Vagina (tissue), 2 donors: Measurements from ENCODE around the gene DENND5B. TPM values are rescaled to one million over a fixed set of nuclear protein-coding genes. Genes with fewer than 3 reads are reported as not detected.

Experiments used
- DNase-seq, 2 donors: peaks; one replicate each; pipeline ENCODE4 v3.0.0-alpha.2; 2017; ENCODE audit errors: extremely low spot score in 2 of 2
- H3K27ac ChIP-seq: fragments of 200-600 bp; sonication (generic); one replicate; pipeline ENCODE4 v1.5.1; 2019
- H3K27me3 ChIP-seq: fragments of 200-600 bp; sonication (generic); one replicate; pipeline ENCODE4 v1.5.1; 2019
- H3K36me3 ChIP-seq, 2 donors: fragments of 200-600 bp; sonication (generic); one replicate each; pipeline ENCODE4 v1.5.1; 2017 to 2019
- H3K4me1 ChIP-seq: fragments of 200-600 bp; sonication (generic); one replicate; pipeline ENCODE4 v1.5.1; 2019
- H3K4me3 ChIP-seq, 2 donors: fragments of 200-600 bp; sonication (generic); 1 replicate in 1 of 2; 2 replicates in 1 of 2; pipeline ENCODE4 v1.5.1; 2016 to 2019
- H3K9me3 ChIP-seq: fragments of 200-600 bp; sonication (generic); one replicate; pipeline ENCODE4 v1.5.1; 2019
- CTCF ChIP-seq, 3 experiments: fragments of 450-650 bp in 2 of 3; fragments of 200-600 bp in 1 of 3; sonication (generic) in 1 of 3; IDR thresholded peaks; one replicate each; pipeline ENCODE4 v1.5.1; 2017 to 2019; ENCODE audit warnings: antibody characterized with exemption in 3 of 3, mild to moderate bottlenecking in 2 of 3, moderate library complexity in 2 of 3
- POLR2A ChIP-seq, 2 donors: fragments of 450-650 bp; IDR thresholded peaks; one replicate each; pipeline ENCODE4 v1.6.1; 2017; ENCODE audit warnings: antibody characterized with exemption in 2 of 2, mild to moderate bottlenecking in 2 of 2, moderate library complexity in 2 of 2
- POLR2AphosphoS5 ChIP-seq, 2 donors: sonication (generic); formaldehyde crosslinking; IDR thresholded peaks; one replicate each; pipeline ENCODE4 v1.9.0; 2017; ENCODE audit warnings: antibody characterized with exemption in 2 of 2, mild to moderate bottlenecking in 2 of 2, low read depth in 1 of 2; ENCODE audit not compliant: insufficient read depth in 1 of 2
- intact Hi-C: fragments of 100-400 bp; cut with DNase I; formaldehyde crosslinking; loops from one replicate; pipeline ENCODE4 v1.15.1; 2023
- total RNA-seq: library from RNA; depleted of rRNA; stranded (reverse); fragments of >200 nt; gene quantifications from one replicate; pipeline ENCODE4 v1.2.3, GENCODE V29; 2016

The DENND5B gene
- total RNA-seq, 1 donor from 2014 or later, result 25.3 TPM

DNA sequence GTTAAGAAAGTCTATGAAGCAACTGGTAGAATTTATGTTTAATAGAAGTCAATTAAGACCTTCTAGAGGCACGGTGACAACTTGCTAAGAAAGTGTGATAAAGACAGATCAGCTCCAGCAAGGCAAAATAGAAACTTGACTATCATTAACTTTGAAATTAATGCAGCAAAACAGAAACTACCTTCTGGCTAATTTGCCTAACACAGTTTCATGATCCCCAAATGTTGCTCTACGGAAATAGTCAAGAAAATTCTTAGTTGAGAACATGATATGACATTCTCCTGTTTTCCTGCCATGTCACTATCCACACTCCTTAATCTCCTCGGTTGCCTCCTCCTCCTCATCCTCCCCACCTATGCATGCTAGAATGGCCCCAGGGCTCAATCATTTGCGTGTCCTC, 4.2 kb downstream of the DENND5B start:
- DNase-seq, result no peak
- H3K9me3 ChIP-seq, result no peaks in the 10 kb centered on the region
- no peaks in the 10 kb centered on the region for H3K27me3 ChIP-seq
- H3K4me1 ChIP-seq, result peaks cover 16% of the 10 kb centered on the region
- intact Hi-C loops, result no loop called here
- H3K36me3 ChIP-seq, result no peaks in the 10 kb centered on the region
- H3K27ac ChIP-seq, result no peak overlapping the region
- H3K4me3 ChIP-seq, result no peak overlapping the region
- no peak for TF ChIP-seq CTCF (IDR thresholded peaks at IDR 0.05)
- no peak for TF ChIP-seq POLR2AphosphoS5 (IDR thresholded peaks at IDR 0.05; ENCODE audit: insufficient read depth in 1 of 2, low read depth in 1 of 2)
- TF ChIP-seq POLR2A (IDR thresholded peaks at IDR 0.05), result no peak

GRCh38 chr12:31585895-31586294, 5.0 kb downstream of the DENND5B start:
- no peak overlapping the region for H3K27ac ChIP-seq
- intact Hi-C loops, result no loop called here
- no peak for TF ChIP-seq POLR2A (IDR thresholded peaks at IDR 0.05)
- no peak for TF ChIP-seq POLR2AphosphoS5 (IDR thresholded peaks at IDR 0.05; ENCODE audit: insufficient read depth in 1 of 2, low read depth in 1 of 2)
- no peak for TF ChIP-seq CTCF (IDR thresholded peaks at IDR 0.05)
- H3K4me3 ChIP-seq, result no peak overlapping the region
- no peaks in the 10 kb centered on the region for H3K9me3 ChIP-seq
- H3K27me3 ChIP-seq, result no peaks in the 10 kb centered on the region
- peaks cover 16% of the 10 kb centered on the region for H3K4me1 ChIP-seq
- no peaks in the 10 kb centered on the region for H3K36me3 ChIP-seq
- DNase-seq, result no peak

DNA sequence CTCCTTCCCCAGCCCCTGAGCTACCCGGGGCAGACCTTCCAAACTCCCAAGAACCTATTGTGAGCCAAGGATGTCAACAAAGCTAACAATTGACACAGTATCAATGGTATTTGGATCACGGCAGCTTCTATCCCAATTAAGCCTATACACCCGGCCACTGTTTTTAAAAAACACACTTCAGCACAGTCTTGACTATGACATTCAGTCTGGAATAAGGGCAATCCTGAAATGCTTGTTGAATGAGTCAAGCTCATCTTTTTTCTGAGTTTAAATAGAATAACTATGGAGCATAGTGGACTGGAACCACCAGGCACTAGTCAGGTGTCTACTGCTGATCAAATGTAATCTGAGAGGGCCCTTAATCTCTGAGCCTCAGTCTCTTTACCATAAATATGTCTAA, 5.7 kb downstream of the DENND5B start:
- intact Hi-C loops, result no loop called here
- Histone ChIP-seq H3K36me3 (no peaks in the 10 kb centered on the region), H3K9me3 (no peaks in the 10 kb centered on the region), H3K4me3 (no peak overlapping the region), H3K27me3 (no peaks in the 10 kb centered on the region), H3K4me1 (peaks cover 16% of the 10 kb centered on the region), H3K27ac (no peak overlapping the region)
- TF ChIP-seq POLR2AphosphoS5 (IDR thresholded peaks at IDR 0.05; ENCODE audit: insufficient read depth in 1 of 2, low read depth in 1 of 2) (no peak), CTCF (IDR thresholded peaks at IDR 0.05) (no peak), POLR2A (IDR thresholded peaks at IDR 0.05) (no peak)
- DNase-seq, result no peak

DNA sequence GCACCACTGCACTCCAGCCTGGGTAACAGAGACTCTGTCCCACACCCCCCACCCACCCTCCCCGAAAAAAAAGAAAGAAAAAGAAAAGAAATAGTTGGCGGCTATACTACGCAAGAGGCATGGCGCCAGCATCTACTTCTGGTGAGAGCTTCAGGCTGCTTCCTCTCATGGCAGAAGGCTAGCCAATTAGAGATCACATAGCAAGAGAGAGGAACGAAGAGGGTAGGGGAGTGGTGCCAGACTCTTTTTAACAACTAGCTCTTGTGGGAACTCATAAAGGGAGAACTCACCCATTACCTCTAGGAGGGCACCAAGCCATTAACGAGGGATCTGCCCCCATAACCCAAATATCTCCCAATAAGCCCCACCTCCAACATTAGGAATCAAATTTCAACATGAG, 6.2 kb downstream of the DENND5B start:
- H3K27ac ChIP-seq, result no peak overlapping the region

DNA sequence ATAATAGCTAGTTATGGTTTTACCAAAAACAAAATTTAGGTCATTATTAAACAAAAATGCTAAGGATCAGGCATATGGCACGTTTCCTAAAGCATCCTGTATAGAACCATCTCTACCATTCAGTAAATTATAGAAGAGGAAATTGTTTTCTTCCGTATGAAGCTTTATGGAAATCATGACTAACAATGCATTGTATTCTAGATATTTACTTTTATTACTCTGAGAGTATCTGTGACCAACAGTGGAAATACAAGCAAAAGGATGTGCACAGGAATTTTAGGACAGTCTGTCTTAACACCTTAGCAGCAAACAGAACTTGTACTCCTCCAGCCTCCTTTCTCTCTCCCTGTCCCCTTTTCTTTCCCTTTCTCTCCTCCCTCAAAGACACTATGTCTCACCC, 7.1 kb downstream of the DENND5B start:
- Histone ChIP-seq H3K36me3 (no peaks in the 10 kb centered on the region), H3K4me1 (peaks cover 11% of the 10 kb centered on the region), H3K27me3 (no peaks in the 10 kb centered on the region), H3K27ac (no peak overlapping the region), H3K9me3 (no peaks in the 10 kb centered on the region), H3K4me3 (no peak overlapping the region)
- intact Hi-C loops, result no loop called here
- DNase-seq, result no peak
- no peak for TF ChIP-seq POLR2AphosphoS5 (IDR thresholded peaks at IDR 0.05; ENCODE audit: insufficient read depth in 1 of 2, low read depth in 1 of 2)
- no peak for TF ChIP-seq POLR2A (IDR thresholded peaks at IDR 0.05)
- no peak for TF ChIP-seq CTCF (IDR thresholded peaks at IDR 0.05)

More for the DNA sequence above, 6.2 kb downstream of the DENND5B start:
- intact Hi-C loops, result no loop called here
- Histone ChIP-seq H3K27me3 (no peaks in the 10 kb centered on the region), H3K4me3 (no peak overlapping the region), H3K36me3 (no peaks in the 10 kb centered on the region), H3K4me1 (peaks cover 16% of the 10 kb centered on the region), H3K9me3 (no peaks in the 10 kb centered on the region)
- no peak for DNase-seq
- no peak for TF ChIP-seq CTCF (IDR thresholded peaks at IDR 0.05)
- no peak for TF ChIP-seq POLR2A (IDR thresholded peaks at IDR 0.05)
- TF ChIP-seq POLR2AphosphoS5 (IDR thresholded peaks at IDR 0.05; ENCODE audit: insufficient read depth in 1 of 2, low read depth in 1 of 2), result no peak
